HG02973 (cell line): ENCODE data around the gene SLC25A6.
"Not testable (repeated sequence)": the region's sequence is repeated elsewhere in the genome, so short reads cannot be mapped to it uniquely, and the experiment has no call there.

Source experiments
- ATAC-seq: cut with Tn5 transposase; IDR thresholded peaks from one replicate; pipeline ENCODE4 v1.9.1; 2021; ENCODE audit warnings: moderate library complexity; ENCODE audit not compliant: unreplicated experiment

SLC25A6 gene

DNA sequence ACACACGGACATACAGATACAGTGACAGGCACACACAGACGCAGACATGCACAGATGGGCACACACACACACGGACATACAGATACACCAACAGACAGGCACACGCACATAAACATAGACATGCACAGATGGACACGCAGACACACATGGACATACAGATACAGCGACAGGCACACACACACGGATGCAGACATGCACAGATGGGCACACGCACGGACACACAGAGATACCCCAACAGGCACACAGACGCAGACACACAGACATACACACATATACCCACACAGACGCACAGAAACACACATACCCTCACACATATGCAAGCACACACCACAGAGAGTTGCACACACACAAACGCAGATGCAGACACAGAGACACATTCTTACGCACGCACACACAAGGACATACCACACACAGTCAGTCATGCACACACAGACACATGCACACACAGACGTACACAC, 24.4 kb upstream of the SLC25A6 start:
- no peak for ATAC-seq

GRCh38 chrX:1412551-1413161, 20.7 kb upstream of the SLC25A6 start:
- ATAC-seq, result no peak

DNA sequence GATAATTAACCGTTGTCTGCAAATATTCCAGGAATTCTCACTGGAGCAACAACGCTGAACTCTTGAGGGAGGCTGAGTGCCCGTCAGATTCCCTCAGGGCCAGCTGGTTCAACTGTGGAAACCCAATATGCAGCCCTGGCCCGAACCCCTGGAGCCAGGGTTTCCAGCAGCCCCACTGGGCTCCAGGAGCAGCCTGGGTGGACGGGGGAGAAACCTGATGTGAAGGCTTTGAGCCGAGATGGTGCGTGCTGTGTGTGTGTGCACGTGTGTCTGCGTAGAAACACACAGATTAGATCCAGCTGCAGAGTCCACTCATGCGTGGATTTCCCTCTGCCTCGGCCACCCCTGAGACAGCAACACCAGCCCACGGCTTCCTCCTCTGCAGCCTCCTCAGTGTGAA, 19.4 kb upstream of the SLC25A6 start:
- ATAC-seq, result no peak

DNA sequence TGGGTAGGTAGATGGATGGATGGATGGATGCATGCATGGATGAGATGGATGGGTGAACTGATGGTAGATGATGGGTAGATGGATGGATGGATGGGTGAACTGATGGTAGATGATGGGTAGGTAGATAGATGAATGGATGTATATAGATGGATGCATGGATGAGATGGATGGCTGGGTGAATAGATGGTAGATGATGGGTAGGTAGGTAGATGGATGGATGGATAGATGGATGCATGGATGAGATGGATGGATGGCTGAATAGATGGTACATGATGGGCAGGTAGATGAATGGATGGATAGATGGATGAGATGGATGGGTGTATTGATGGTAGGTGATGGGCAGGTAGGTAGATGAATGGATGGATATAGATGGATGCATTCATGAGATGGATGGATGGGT, 15.1 kb upstream of the SLC25A6 start:
- no peak for ATAC-seq

GRCh38 chrX:1405769-1406168, 13.9 kb upstream of the SLC25A6 start:
- ATAC-seq, result not testable (repeated sequence)

DNA sequence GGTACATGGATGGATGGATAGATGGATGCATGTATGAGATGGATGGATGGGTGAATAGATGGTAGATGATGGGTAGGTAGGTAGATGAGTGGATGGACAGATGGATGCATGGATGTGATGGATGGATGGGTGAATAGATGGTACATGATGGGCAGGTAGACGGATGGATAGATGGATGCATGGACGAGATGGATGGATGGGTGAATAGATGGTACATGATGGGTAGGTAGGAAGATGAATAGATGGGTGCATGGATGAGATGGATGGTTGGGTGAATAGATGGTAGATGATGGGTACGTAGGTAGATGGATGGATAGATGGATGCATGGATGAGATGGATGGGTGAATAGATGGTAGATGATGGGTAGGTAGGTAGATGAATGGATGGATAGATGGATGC, 12.0 kb upstream of the SLC25A6 start:
- not testable (repeated sequence) for ATAC-seq

DNA sequence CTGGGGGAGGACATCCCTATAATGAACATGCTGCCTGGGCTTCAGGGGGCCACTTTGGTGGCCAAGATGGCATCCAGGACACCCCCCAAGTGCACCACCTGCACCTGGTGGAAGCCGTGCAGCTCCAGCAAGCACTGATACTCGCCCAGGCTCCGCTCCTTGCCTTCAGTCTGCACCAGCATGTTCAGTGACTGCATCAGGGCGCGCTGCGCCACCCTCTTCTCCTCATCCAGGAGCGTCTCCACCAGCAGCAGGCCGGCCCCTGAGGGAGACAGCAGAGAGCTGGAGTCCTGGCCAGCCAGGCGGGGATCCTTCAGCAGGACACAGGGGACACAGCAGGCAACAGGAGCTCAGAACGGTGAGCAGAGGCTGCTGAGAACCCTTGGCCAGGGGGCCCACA, 11.3 kb upstream of the SLC25A6 start:
- no peak for ATAC-seq

- no peak for ATAC-seq
Observed at GRCh38 chrX:1401611-1402430, 9.9 kb upstream of the SLC25A6 start.

DNA sequence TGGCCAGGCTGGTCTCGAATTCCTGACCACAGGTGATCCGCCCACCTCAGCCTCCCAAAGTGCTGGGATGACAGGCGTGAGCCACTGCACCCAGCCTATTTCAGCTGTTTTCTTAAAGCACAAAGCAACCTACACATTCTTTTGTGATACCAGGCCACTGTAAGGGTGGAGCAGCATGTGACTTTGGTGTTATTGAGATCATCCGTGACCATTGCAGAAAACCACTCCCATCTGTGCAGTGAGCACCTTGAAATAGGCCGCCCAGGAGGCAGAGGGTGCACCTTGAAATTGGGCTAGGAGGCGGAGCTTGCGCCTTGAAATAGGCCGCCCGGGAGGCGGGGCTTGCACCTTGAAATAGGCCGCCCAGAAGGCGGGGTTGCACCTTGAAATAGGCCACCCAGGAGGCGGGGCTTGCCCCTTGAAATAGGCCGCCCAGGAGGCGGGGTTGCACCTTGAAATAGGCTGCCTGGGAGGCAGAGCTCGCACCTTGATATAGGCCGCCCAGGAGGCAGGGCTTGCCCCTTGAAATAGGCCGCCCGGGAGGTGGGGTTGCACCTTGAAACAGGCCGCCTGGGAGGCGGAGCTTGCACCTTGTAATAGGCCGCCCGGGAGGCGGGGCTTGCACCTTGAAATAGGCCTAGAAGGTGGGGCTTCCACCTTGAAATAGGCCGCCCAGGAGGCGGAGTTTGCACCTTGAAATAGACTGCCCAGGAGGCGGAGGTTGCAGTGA, 9.0 kb upstream of the SLC25A6 start:
- ATAC-seq, result no peak

DNA sequence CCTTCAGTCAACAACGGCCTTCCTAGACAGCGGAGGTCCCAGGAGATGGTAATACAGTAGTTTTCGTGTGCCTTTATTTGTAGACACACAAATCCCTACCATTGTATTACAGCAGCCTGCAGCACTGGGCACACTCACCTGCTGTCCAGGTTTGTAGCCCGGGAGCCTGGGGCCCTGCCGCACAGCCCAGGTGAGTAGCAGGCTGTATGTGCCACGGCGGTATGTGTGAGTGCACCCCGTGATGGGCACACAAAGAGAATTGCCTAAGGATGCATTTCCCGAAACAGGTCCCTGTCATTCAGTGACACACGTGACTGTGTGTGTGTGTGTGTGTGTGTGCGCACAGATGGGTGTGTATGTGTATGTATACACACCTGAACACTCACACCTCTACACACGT, 8.1 kb upstream of the SLC25A6 start:
- no peak for ATAC-seq

DNA sequence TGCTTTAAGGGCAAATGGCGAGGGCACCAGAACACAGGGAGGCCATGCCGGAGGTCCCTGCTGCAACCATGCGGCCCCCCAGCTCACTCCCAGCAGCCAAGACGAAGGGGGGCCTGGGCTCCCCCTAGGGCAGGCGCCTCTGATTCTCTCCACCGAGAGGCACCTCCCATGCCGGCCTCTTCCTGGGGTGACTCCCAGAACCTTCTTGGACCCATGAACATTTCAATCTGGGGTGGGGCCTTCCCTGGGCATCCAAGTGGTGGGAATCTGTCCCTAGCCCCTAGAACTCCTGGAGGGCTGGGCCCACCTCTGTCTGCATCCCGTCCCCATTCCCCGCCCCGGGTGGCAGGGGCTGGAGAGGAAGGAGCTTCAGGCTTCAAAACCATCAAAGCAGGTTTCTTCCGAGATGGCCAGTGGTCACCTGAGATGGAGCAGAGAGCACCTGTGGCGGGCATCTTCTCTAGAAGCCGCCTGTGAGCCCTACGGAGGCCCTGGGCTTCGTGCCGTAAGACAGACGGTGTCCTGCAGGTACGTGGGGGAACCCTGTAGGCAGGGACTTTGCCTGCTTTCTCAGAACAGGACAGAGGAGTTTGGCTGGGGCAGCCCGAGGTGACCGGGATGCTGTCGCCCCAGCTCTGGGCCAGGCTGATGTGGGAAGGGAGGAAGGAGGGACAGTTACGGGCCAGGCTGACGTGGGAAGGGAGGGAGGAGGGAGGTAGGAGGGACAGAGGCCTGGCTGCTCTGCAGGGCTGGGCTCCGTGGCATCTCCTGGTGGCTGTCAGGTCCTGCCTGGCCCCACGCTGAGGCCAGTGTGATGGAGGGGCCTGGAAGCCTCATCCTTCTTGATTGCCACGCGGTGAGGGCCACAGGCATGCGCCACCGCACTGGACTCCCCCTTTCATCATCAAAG, 6.8 kb upstream of the SLC25A6 start:
- no peak for ATAC-seq

- no peak for ATAC-seq
Observed at GRCh38 chrX:1397441-1398270, 5.7 kb upstream of the SLC25A6 start.

- no peak for ATAC-seq
Observed at GRCh38 chrX:1397001-1397400, 5.1 kb upstream of the SLC25A6 start.

GRCh38 chrX:1395646-1396216, 3.8 kb upstream of the SLC25A6 start:
- no peak for ATAC-seq

DNA sequence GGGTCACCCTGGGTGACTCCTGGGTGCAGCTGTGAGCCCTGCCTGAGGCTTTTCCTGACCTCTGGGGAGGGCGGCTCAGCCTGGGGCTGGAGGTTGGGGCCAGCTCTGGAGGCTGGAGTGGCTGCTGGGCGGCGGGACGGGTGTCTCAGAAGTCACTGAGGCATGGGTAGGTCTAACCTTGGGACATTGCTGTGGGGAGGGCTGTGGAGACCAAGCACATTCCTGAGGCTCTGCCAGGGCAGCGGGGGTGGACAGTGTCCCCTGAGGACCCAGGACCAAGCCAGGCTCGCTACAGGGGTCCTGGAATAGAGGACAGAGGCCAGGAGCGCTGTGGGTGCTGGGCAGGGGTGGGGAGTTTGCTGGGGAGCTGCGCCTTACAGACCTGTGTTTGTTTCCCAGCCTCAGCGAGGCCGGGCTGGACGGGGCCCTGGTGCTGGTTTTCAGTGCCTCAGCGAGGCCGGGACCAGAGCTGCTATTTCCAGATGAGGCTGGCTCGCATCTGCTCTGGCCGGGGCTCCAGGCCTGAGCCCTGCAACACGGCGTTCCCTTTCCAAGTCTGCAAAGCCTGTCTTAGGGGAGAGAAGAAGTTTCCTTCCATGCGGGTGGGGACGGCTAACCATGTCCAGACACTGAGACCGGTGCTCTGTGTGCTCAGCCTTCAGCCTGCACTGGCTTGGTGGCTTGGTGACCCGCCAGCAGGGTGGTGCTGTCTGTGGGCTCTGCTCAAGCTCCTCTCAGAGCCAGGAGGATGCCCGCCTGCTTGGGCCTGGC, 3.0 kb upstream of the SLC25A6 start:
- ATAC-seq, result no peak

- no peak for ATAC-seq
Observed at GRCh38 chrX:1393871-1394615, 2.1 kb upstream of the SLC25A6 start.

- ATAC-seq, result peak; percentile 18
Observed at GRCh38 chrX:1392376-1393068, 609 bp upstream of the SLC25A6 start.

- ATAC-seq, result no peak
Observed at GRCh38 chrX:1391370-1391706, 575 bp downstream of the SLC25A6 start.
